Endothelial cell of umbilical vein (primary cell): ENCODE measurements around the gene SORCS1. TPM values are rescaled to one million over a fixed set of nuclear protein-coding genes. Genes with fewer than 3 reads are reported as not detected.

Source experiments
- BruUV-seq: library from RNA; stranded (reverse); fragments of 400-500 nt; replicated peaks from 2 replicates; lab custom pipeline; 2021; lab: Mats Ljungman, UMichigan
- CTCF ChIA-PET: fragments of 300-600, 350-600 bp; sonication (Branson Sonifier 250); formaldehyde crosslinking; loops from one replicate; lab custom pipeline; 2021; ENCODE audit warnings: antibody characterized with exemption, inconsistent platforms; lab: Charles Lee
- POLR2A ChIA-PET: fragments of 300-600, 350-600 bp; sonication (Branson Sonifier 250); formaldehyde crosslinking; loops from one replicate; lab custom pipeline; 2021; ENCODE audit warnings: antibody characterized with exemption, inconsistent platforms; lab: Charles Lee
- DNase-seq: peaks from one replicate; pipeline ENCODE4 v3.0.0-alpha.2; 2011; ENCODE audit warnings: low read depth, low spot score
- FAIRE-seq: peaks from 2 replicates; lab custom pipeline; 2011; peaks lifted over from hg19 to GRCh38; lab: Jason Lieb, UNC
- H2AFZ ChIP-seq: 2 replicates; pipeline ENCODE4 v1.6.0; 2012; ENCODE audit warnings: low read depth, low read length, control low read depth, inconsistent platforms
- H3K27ac ChIP-seq: 2 replicates; pipeline ENCODE4 v1.5.1; 2011; ENCODE audit warnings: low read depth, mild to moderate bottlenecking, control low read depth, low read length, moderate library complexity; ENCODE audit not compliant: insufficient read depth
- H3K27me3 ChIP-seq, 2 experiments: 2 replicates each; pipeline versions ENCODE4 v1.6.0 to v1.6.1; 2011; ENCODE audit warnings: low read length in 2 of 2, mixed read lengths in 1 of 2; ENCODE audit not compliant: control insufficient read depth in 2 of 2, insufficient read depth in 2 of 2
- H3K36me3 ChIP-seq, 2 experiments: 2 replicates in 1 of 2; 3 replicates in 1 of 2; pipeline ENCODE4 v1.5.1; 2011; ENCODE audit warnings: low read length in 2 of 2, mild to moderate bottlenecking in 1 of 2, moderate library complexity in 1 of 2; ENCODE audit not compliant: control insufficient read depth in 2 of 2, insufficient read depth in 2 of 2; ENCODE audit errors: extremely low read depth in 1 of 2
- H3K4me1 ChIP-seq: 3 replicates; pipeline ENCODE4 v1.5.1; 2011; ENCODE audit warnings: mild to moderate bottlenecking, low read length; ENCODE audit not compliant: control insufficient read depth, insufficient read depth; ENCODE audit errors: extremely low read depth
- H3K4me2 ChIP-seq: 2 replicates; pipeline ENCODE4 v1.6.1; 2011; ENCODE audit warnings: low read length, control low read depth, mixed read lengths; ENCODE audit not compliant: insufficient read depth
- H3K4me3 ChIP-seq, 3 experiments: fragments of 200-600 bp in 1 of 3; sonication (generic), shearing (Covaris generic) in 1 of 3; replicated peaks in 1 of 3; 2 replicates each; pipeline ENCODE4 v1.5.1; 2011 to 2016; ENCODE audit warnings: control low read depth in 3 of 3, low read length in 3 of 3, mild to moderate bottlenecking in 2 of 3, inconsistent platforms in 1 of 3, low read depth in 1 of 3, moderate library complexity in 1 of 3; ENCODE audit not compliant: insufficient read depth in 1 of 3
- H3K79me2 ChIP-seq: 2 replicates; pipeline ENCODE4 v1.6.0; 2012; ENCODE audit warnings: low read length, inconsistent platforms; ENCODE audit not compliant: control insufficient read depth, insufficient read depth
- H3K9ac ChIP-seq: replicated peaks from 2 replicates; pipeline ENCODE3; 2011; ENCODE audit warnings: low read length, control low read depth; ENCODE audit not compliant: insufficient read depth; ENCODE audit errors: extremely low read depth
- H3K9me1 ChIP-seq: replicated peaks from 3 replicates; pipeline ENCODE4 v1.6.0; 2011; ENCODE audit warnings: mild to moderate bottlenecking, low read length; ENCODE audit not compliant: control insufficient read depth, insufficient read depth; ENCODE audit errors: extremely low read depth
- H3K9me3 ChIP-seq: replicated peaks from 2 replicates; pipeline ENCODE4 v1.5.1; 2012; ENCODE audit warnings: low read length, inconsistent platforms; ENCODE audit not compliant: control insufficient read depth, insufficient read depth
- H4K20me1 ChIP-seq: replicated peaks from 2 replicates; pipeline ENCODE3; 2011; ENCODE audit warnings: mild to moderate bottlenecking, low read length; ENCODE audit not compliant: control insufficient read depth, insufficient read depth; ENCODE audit errors: extremely low read depth
- EZH2 ChIP-seq: IDR thresholded peaks from 2 replicates; pipeline ENCODE4 v1.6.1; 2012; ENCODE audit warnings: borderline replicate concordance, low read depth, mild to moderate bottlenecking, moderate library complexity, low read length, inconsistent platforms; ENCODE audit not compliant: severe bottlenecking
- FOS ChIP-seq: IDR thresholded peaks from 2 replicates; pipeline ENCODE4 v1.6.1; 2011; ENCODE audit warnings: mild to moderate bottlenecking, low read length, moderate library complexity, borderline replicate concordance; ENCODE audit not compliant: insufficient read depth
- GATA2 ChIP-seq: IDR thresholded peaks from 2 replicates; pipeline ENCODE4 v1.7.0; 2011; ENCODE audit warnings: low read depth, mild to moderate bottlenecking, moderate library complexity, mixed read lengths, low read length; ENCODE audit not compliant: insufficient read length, insufficient read depth
- JUN ChIP-seq: IDR thresholded peaks from 2 replicates; pipeline ENCODE4 v1.6.1; 2011; ENCODE audit warnings: borderline replicate concordance, low read depth; ENCODE audit not compliant: insufficient read length, insufficient read depth
- MAX ChIP-seq: IDR thresholded peaks from 2 replicates; pipeline ENCODE4 v1.6.1; 2011; ENCODE audit not compliant: insufficient read depth, insufficient read length
- MYC ChIP-seq: IDR thresholded peaks from one replicate; pipeline ENCODE4 v1.6.1; 2011; ENCODE audit warnings: mild to moderate bottlenecking, low read depth, low read length
- POLR2A ChIP-seq: IDR thresholded peaks from 2 replicates; pipeline ENCODE4 v1.6.1; 2012; ENCODE audit warnings: low read depth, mild to moderate bottlenecking, control low read depth, low read length
- POLR2AphosphoS5 ChIP-seq: IDR thresholded peaks from 2 replicates; pipeline ENCODE4 v1.6.1; 2012; ENCODE audit warnings: low read depth, mild to moderate bottlenecking, control low read depth, low read length, moderate library complexity; ENCODE audit not compliant: insufficient read depth
- dilution Hi-C: fragments of 300-500 bp; cut with MboI; formaldehyde crosslinking; loops from one replicate; pipeline ENCODE4 v1.15.0; 2019; ENCODE audit warnings: low sequenced_read_pairs; ENCODE audit not compliant: extremely low pct_ligation_motif_present
- intact Hi-C: fragments of 100-400 bp; cut with micrococcal nuclease; formaldehyde crosslinking; loops from one replicate; pipeline ENCODE4 v1.10.0; 2022
- polyA plus RNA-seq, 4 experiments: library from polyadenylated mRNA; depleted of rRNA in 3 of 4; stranded (reverse) in 3 of 4; unstranded in 1 of 4; fragments of >200 nt; gene quantifications; 2 replicates each; pipeline versions ENCODE4 v1.2.1 to v1.2.3, GENCODE V29; 2011 to 2012; ENCODE audit warnings: missing spikeins in 1 of 4
- total RNA-seq: library from RNA; stranded (reverse); gene quantifications from 2 replicates; pipeline ENCODE4 v1.2.3, GENCODE V29; 2021
- TF ChIP-seq, protein P1 (sequence below), 2 donors: IDR thresholded peaks; 1 replicate in 1 of 2; 2 replicates in 1 of 2; pipeline ENCODE4 v1.5.1; 2011; ENCODE audit warnings: low read length in 2 of 2, mild to moderate bottlenecking in 2 of 2, moderate library complexity in 2 of 2, control low read depth in 1 of 2, inconsistent platforms in 1 of 2, low read depth in 1 of 2; ENCODE audit not compliant: insufficient read depth in 1 of 2; ENCODE audit errors: extremely low read depth in 1 of 2

The SORCS1 gene
- total and polyA plus RNA-seq, 2 donors (not counting 3 experiments of a cell fraction or from before 2014, with no cell fraction given) = not detected

DNA sequence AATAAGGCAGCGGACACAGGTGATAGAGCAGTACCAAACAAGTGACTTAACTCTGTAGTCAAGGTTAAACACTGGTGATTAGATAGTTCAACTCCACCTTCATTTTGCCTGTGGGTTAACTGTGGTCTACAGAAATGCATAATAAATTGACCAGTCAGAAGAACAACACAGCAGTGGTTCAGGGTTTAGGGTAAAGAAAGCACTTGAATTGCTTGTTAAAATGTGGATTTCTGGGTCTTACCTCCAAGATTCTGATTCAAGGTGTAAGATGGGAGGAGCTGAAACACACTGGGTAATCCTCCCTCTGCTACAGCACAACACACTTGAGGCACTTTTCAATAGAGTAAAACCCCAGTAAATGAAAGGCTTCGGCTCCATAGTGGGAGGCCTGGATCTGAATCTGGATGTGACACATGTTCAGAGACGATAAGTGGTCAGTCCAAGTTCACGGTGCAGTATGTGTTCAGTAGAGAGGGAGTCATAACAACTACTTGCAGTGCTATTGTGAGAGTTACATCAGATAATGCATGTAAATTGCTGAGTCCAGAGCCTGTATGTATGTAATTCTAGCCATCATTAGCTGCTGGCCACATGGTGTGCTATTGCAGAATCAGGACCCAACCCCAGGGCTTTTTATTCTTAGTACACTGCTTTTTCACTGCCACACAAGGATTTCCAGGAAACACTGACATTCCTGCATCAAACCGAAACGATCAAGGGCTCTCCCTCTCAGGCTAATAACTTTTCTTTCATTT, 141.7 kb downstream of the SORCS1 start:
- DNase-seq (no peak), FAIRE-seq (no peak)
- CTCF ChIA-PET = no interaction called here
- BruUV-seq = no TSS peak
- Histone ChIP-seq H3K27ac (no peak overlapping the region), H3K36me3 (no peaks in the 10 kb centered on the region), H4K20me1 (no peaks in the 10 kb centered on the region), H3K79me2 (no peaks in the 10 kb centered on the region), H3K4me1 (no peaks in the 10 kb centered on the region), H3K4me3 (no peak overlapping the region), H3K9me3 (no peaks in the 10 kb centered on the region), H3K9ac (no peak overlapping the region), H3K9me1 (no peaks in the 10 kb centered on the region), H3K27me3 (no peaks in the 10 kb centered on the region), H2AFZ (no peak overlapping the region), H3K4me2 (no peak overlapping the region)
- dilution Hi-C loops = no loop called here
- intact Hi-C loops = no loop called here
- POLR2A ChIA-PET = no interaction called here
- TF ChIP-seq FOS (no peak), MAX (no peak), POLR2AphosphoS5 (no peak), JUN (no peak), MYC (no peak)

- dilution Hi-C loops (no loop called here), intact Hi-C loops (no loop called here)
- no peaks in the 10 kb centered on the region for H3K27me3 ChIP-seq
- H3K36me3 ChIP-seq = no peaks in the 10 kb centered on the region
- H3K9ac ChIP-seq = no peak overlapping the region
- no peaks in the 10 kb centered on the region for H4K20me1 ChIP-seq
- FAIRE-seq (no peak), DNase-seq (no peak)
- no peak for TF ChIP-seq POLR2A
- TF ChIP-seq, protein P1, sequence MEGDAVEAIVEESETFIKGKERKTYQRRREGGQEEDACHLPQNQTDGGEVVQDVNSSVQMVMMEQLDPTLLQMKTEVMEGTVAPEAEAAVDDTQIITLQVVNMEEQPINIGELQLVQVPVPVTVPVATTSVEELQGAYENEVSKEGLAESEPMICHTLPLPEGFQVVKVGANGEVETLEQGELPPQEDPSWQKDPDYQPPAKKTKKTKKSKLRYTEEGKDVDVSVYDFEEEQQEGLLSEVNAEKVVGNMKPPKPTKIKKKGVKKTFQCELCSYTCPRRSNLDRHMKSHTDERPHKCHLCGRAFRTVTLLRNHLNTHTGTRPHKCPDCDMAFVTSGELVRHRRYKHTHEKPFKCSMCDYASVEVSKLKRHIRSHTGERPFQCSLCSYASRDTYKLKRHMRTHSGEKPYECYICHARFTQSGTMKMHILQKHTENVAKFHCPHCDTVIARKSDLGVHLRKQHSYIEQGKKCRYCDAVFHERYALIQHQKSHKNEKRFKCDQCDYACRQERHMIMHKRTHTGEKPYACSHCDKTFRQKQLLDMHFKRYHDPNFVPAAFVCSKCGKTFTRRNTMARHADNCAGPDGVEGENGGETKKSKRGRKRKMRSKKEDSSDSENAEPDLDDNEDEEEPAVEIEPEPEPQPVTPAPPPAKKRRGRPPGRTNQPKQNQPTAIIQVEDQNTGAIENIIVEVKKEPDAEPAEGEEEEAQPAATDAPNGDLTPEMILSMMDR (IDR thresholded peaks at IDR 0.05; ENCODE audit: extremely low read depth in 1 of 2, insufficient read depth in 1 of 2, low read depth in 1 of 2, low read length in 2 of 2) = no peak
- TF ChIP-seq EZH2 = no peak
- no peak for TF ChIP-seq GATA2
- no peak for TF ChIP-seq MAX
- TF ChIP-seq MYC = no peak
- TF ChIP-seq JUN = no peak
- no peak for TF ChIP-seq POLR2AphosphoS5
- no peak for TF ChIP-seq FOS
- no peaks in the 10 kb centered on the region for H3K9me1 ChIP-seq
- peaks cover 3% of the 10 kb centered on the region for H3K9me3 ChIP-seq
- BruUV-seq = no TSS peak
- POLR2A ChIA-PET = no interaction called here
- H3K4me1 ChIP-seq = no peaks in the 10 kb centered on the region
- no peaks in the 10 kb centered on the region for H3K79me2 ChIP-seq
- CTCF ChIA-PET = no interaction called here
- no peak overlapping the region for H3K27ac ChIP-seq
- H3K4me2 ChIP-seq = no peak overlapping the region
- H2AFZ ChIP-seq = no peak overlapping the region
- H3K4me3 ChIP-seq = no peak overlapping the region
Observed at GRCh38 chr10:107019154-107019553, 145.4 kb downstream of the SORCS1 start.
